ENCODE data around the gene POU2AF1.
"Not testable (repeated sequence)": the region's sequence is repeated elsewhere in the genome, so short reads cannot be mapped to it uniquely, and the experiment has no call there.

The POU2AF1 gene

DNA sequence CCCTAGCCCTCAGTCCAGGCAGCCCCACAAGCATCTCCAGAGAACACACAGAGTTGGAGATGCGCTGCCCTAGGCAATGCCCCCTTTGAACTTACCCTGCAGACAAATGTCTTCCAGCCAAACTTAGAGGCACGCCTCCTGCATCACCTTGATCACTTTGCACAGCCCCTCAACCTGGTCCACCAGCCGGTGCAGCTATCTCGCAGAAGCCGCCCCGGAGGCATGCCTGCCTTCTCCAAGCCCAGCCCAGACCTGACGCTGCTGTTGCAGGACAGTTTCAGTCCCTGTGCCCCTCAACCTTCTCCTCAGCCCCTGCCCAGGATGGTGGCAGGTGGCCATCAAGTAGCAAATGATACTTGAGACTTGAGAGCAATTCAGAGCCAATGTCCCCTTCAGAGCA lies 16.7 kb upstream of the POU2AF1 start:
- no peak for TF ChIP-seq CTCF (IDR thresholded peaks at IDR 0.05; ENCODE audit: low read depth, low read length)
- H3K4me3 ChIP-seq (replicated peaks in 1 of 2; ENCODE audit: low read depth in 2 of 2, low read length in 2 of 2) = no peak overlapping the region
- DNase-seq (ENCODE audit: low read depth in 2 of 2) = no peak

- H3K4me3 ChIP-seq (replicated peaks in 1 of 2; ENCODE audit: low read depth in 2 of 2, low read length in 2 of 2) = no peak overlapping the region
- TF ChIP-seq CTCF (IDR thresholded peaks at IDR 0.05; ENCODE audit: low read depth, low read length) = no peak
- no peak for DNase-seq (ENCODE audit: low read depth in 2 of 2)
These were observed 16.0 kb upstream of the POU2AF1 start for GRCh38 chr11:111395081-111395480.

DNA sequence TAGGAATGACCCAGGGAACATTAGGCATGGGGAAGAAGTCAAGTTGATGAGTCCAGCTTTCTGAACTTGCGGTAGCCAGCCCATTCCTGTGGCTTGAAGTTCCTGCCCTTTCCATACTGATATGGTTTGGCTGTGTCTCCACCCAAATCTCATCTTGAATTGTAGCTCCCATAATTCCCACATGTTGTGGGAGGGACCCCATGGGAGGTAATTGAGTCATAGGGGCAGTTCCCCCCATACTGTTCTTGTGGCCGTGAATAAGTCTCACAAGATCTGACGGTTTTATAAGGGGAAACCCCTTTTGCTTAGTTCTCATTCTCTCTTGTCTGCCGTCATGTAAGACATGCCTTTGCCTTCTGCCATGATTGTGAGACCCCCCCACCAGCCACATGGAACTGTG lies 15.1 kb upstream of the POU2AF1 start:
- H3K4me3 ChIP-seq (replicated peaks in 1 of 2; ENCODE audit: low read depth in 2 of 2, low read length in 2 of 2) = not testable (repeated sequence)

GRCh38 chr11:111393585-111393984 lies 14.5 kb upstream of the POU2AF1 start:
- DNase-seq (ENCODE audit: low read depth in 2 of 2) = no peak
- no peak for TF ChIP-seq CTCF (IDR thresholded peaks at IDR 0.05; ENCODE audit: low read depth, low read length)

More for the DNA sequence above, 15.1 kb upstream of the POU2AF1 start:
- not testable (repeated sequence) for DNase-seq (ENCODE audit: low read depth in 2 of 2)

GRCh38 chr11:111393096-111393495 lies 14.0 kb upstream of the POU2AF1 start:
- DNase-seq (ENCODE audit: low read depth in 2 of 2) = no peak
- no peak for TF ChIP-seq CTCF (IDR thresholded peaks at IDR 0.05; ENCODE audit: low read depth, low read length)

More at GRCh38 chr11:111393585-111393984, 14.5 kb upstream of the POU2AF1 start:
- no peak overlapping the region for H3K4me3 ChIP-seq (replicated peaks in 1 of 2; ENCODE audit: low read depth in 2 of 2, low read length in 2 of 2)

GRCh38 chr11:111392552-111392951 lies 13.5 kb upstream of the POU2AF1 start:
- no peak overlapping the region for H3K4me3 ChIP-seq (replicated peaks in 1 of 2; ENCODE audit: low read depth in 2 of 2, low read length in 2 of 2)
- no peak for DNase-seq (ENCODE audit: low read depth in 2 of 2)
- no peak for TF ChIP-seq CTCF (IDR thresholded peaks at IDR 0.05; ENCODE audit: low read depth, low read length)

More at GRCh38 chr11:111393096-111393495, 14.0 kb upstream of the POU2AF1 start:
- H3K4me3 ChIP-seq (replicated peaks in 1 of 2; ENCODE audit: low read depth in 2 of 2, low read length in 2 of 2) = no peak overlapping the region

GRCh38 chr11:111391328-111392124 lies 12.5 kb upstream of the POU2AF1 start:
- no peak for DNase-seq (ENCODE audit: low read depth in 2 of 2)

More at GRCh38 chr11:111391328-111392124, 12.5 kb upstream of the POU2AF1 start:
- TF ChIP-seq CTCF (IDR thresholded peaks at IDR 0.05; ENCODE audit: low read depth, low read length) = no peak
- no peak overlapping the region for H3K4me3 ChIP-seq (replicated peaks in 1 of 2; ENCODE audit: low read depth in 2 of 2, low read length in 2 of 2)

Measured in cardiac fibroblast (primary cell).